ENCODE data around the gene HOXD10.

The HOXD10 gene

DNA sequence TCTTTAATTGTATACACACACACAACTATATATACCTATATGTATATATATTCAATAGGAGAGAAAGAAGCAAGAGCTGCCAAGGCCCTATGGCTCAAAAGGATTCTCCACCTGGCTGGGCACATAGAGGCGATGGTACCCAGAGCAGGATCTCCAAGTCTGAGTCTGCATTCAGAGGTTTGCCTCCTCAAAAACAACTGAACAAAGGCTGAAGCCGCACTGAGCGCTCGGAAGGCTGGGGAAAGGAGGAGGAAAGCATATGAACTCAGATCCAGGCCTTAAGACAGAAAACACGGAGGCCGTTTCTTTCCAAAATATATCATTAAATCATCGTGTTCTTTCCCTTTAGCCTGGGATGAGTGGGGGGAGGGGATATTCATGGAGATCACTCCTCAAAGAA, 13.4 kb upstream of the HOXD10 start:
- no peaks in the 10 kb centered on the region for H3K9me3 ChIP-seq (replicated peaks; ENCODE audit: insufficient read depth, low read length)
- no peaks in the 10 kb centered on the region for H4K20me1 ChIP-seq (ENCODE audit: insufficient read depth, low read length)
- H3K27me3 ChIP-seq (replicated peaks; ENCODE audit: insufficient read depth, low read length), result peaks cover 14% of the 10 kb centered on the region
- H3K9me2 ChIP-seq (replicated peaks; ENCODE audit: insufficient read depth, low read length), result no peaks in the 10 kb centered on the region
- no peaks in the 10 kb centered on the region for H3K36me3 ChIP-seq (replicated peaks; ENCODE audit: insufficient read depth, low read length)
- no peak overlapping the region for H3K27ac ChIP-seq (ENCODE audit: low read length)
- no peak overlapping the region for H3K4me2 ChIP-seq (ENCODE audit: low read depth, low read length)
- H3K9ac ChIP-seq (ENCODE audit: low read length), result no peak overlapping the region
- no peaks in the 10 kb centered on the region for H3F3A ChIP-seq (ENCODE audit: insufficient read depth, low read length)
- no peaks in the 10 kb centered on the region for H3K4me1 ChIP-seq (ENCODE audit: low read length)
- no peaks in the 10 kb centered on the region for H3K79me2 ChIP-seq (ENCODE audit: low read length)
- H3K4me3 ChIP-seq (ENCODE audit: low read length), result no peak overlapping the region
- TF ChIP-seq EZH2 (optimal IDR thresholded peaks at IDR 0.05; ENCODE audit: low read depth, low read length) (no peak), CTCF (IDR thresholded peaks at IDR 0.05; ENCODE audit: low read length) (no peak), EZH2phosphoT487 (IDR thresholded peaks at IDR 0.05; ENCODE audit: low read length) (no peak)
- no peak overlapping the region for H2AFZ ChIP-seq (ENCODE audit: low read length)
- no peak for DNase-seq

GRCh38 chr2:176103742-176104315, 12.7 kb upstream of the HOXD10 start:
- Histone ChIP-seq H2AFZ (ENCODE audit: low read length) (no peak overlapping the region), H3K4me3 (ENCODE audit: low read length) (no peak overlapping the region), H4K20me1 (ENCODE audit: insufficient read depth, low read length) (no peaks in the 10 kb centered on the region), H3F3A (ENCODE audit: insufficient read depth, low read length) (no peaks in the 10 kb centered on the region), H3K79me2 (ENCODE audit: low read length) (no peaks in the 10 kb centered on the region), H3K27me3 (replicated peaks; ENCODE audit: insufficient read depth, low read length) (peaks cover 14% of the 10 kb centered on the region), H3K4me1 (ENCODE audit: low read length) (no peaks in the 10 kb centered on the region), H3K9me2 (replicated peaks; ENCODE audit: insufficient read depth, low read length) (no peaks in the 10 kb centered on the region), H3K9me3 (replicated peaks; ENCODE audit: insufficient read depth, low read length) (no peaks in the 10 kb centered on the region), H3K9ac (ENCODE audit: low read length) (no peak overlapping the region), H3K27ac (ENCODE audit: low read length) (no peak overlapping the region), H3K4me2 (ENCODE audit: low read depth, low read length) (no peak overlapping the region), H3K36me3 (replicated peaks; ENCODE audit: insufficient read depth, low read length) (no peaks in the 10 kb centered on the region)
- DNase-seq, result no peak
- TF ChIP-seq EZH2 (optimal IDR thresholded peaks at IDR 0.05; ENCODE audit: low read depth, low read length) (no peak), CTCF (IDR thresholded peaks at IDR 0.05; ENCODE audit: low read length) (no peak), EZH2phosphoT487 (IDR thresholded peaks at IDR 0.05; ENCODE audit: low read length) (no peak)

DNA sequence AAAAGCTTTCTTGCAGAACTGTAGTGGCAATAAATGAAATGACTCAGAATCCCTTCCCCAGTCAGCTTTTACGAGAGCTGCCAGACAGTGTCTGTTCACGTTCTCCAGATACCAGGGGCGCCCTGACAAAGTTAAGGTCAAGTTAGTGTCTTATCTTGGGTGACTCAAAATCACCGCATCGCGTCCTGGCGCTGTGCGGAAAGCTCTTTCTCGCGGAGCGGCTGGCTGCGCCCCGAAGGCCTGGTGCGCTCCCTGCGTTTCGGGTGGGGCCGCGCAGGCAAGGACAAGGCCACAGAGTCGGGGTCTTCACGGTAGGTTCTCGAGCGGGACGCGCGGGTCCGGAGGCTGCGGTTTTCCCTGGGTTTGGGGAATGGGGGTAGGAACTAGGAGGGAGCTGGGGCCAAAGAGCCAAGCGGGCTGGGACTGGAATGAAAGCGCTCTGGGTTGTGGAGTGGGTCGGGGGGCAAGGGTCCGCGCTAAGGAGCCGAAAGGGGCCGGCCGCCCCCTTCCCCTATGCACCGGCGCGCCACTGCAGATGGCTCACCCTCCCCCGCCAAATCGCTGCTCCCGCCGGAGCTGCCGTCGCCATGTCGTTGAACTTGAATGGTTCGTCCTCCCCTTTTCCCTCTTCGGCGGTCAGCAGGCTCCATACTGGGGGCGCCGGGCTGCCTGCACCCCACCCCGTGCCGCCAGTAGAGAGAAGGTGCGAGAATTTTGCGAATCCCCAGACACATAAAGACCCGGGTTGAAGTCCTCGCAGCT, 12.1 kb upstream of the HOXD10 start:
- H4K20me1 ChIP-seq (ENCODE audit: insufficient read depth, low read length), result no peaks in the 10 kb centered on the region
- no peak overlapping the region for H3K4me2 ChIP-seq (ENCODE audit: low read depth, low read length)
- no peaks in the 10 kb centered on the region for H3K4me1 ChIP-seq (ENCODE audit: low read length)
- TF ChIP-seq EZH2 (optimal IDR thresholded peaks at IDR 0.05; ENCODE audit: low read depth, low read length) (no peak), CTCF (IDR thresholded peaks at IDR 0.05; ENCODE audit: low read length) (no peak), EZH2phosphoT487 (IDR thresholded peaks at IDR 0.05; ENCODE audit: low read length) (no peak)
- DNase-seq, result no peak
- no peak overlapping the region for H3K4me3 ChIP-seq (ENCODE audit: low read length)
- H2AFZ ChIP-seq (ENCODE audit: low read length), result no peak overlapping the region
- no peaks in the 10 kb centered on the region for H3F3A ChIP-seq (ENCODE audit: insufficient read depth, low read length)
- peaks cover 19% of the 10 kb centered on the region for H3K27me3 ChIP-seq (replicated peaks; ENCODE audit: insufficient read depth, low read length)
- H3K79me2 ChIP-seq (ENCODE audit: low read length), result no peaks in the 10 kb centered on the region
- H3K9me3 ChIP-seq (replicated peaks; ENCODE audit: insufficient read depth, low read length), result no peaks in the 10 kb centered on the region
- H3K9ac ChIP-seq (ENCODE audit: low read length), result no peak overlapping the region
- H3K36me3 ChIP-seq (replicated peaks; ENCODE audit: insufficient read depth, low read length), result no peaks in the 10 kb centered on the region
- H3K27ac ChIP-seq (ENCODE audit: low read length), result no peak overlapping the region
- H3K9me2 ChIP-seq (replicated peaks; ENCODE audit: insufficient read depth, low read length), result no peaks in the 10 kb centered on the region
